ENCODE data around the gene C8B.

The C8B gene

DNA sequence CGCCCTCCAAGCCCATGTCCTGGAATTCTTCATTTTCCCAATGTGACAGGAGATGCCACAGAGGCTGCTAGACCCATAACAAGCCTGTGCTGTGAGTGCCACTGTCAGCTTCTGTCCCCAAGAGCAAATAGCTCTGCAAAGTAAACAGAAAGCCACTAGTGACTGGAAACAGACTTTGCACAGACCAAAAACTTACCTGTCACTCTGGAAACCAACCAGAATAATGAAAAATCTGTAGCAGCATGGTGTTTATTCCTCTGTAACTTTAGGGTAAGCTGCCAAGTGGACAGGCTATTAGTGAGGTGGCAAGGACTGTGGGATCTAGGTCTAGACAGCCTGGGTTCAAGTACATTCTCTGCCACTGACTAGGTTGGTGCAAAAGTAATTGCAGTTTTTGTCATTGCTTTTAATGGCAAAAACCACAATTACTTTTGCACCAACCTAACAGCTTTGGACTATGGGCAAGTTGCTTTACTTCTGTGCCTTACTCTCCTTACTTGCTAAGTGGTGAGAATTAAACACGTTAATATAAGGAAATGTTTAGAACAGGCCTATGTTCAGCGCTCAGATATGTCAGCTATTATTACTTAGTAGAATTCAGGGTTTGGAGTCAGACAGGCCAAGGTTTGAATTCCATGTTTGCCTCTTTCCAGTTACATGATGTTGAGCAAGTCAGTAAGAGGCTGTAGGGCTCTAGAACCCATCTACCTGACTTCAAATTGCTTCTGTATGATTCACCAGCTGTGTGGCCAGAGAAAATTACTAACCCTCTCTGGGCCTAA, at the start of gene C8B:
C8B (minus strand) TSS at position 100 of the 782 bp plus-strand sequence; CDS start at position 33, 67 bp downstream.
- DNase-seq: no peak

DNA sequence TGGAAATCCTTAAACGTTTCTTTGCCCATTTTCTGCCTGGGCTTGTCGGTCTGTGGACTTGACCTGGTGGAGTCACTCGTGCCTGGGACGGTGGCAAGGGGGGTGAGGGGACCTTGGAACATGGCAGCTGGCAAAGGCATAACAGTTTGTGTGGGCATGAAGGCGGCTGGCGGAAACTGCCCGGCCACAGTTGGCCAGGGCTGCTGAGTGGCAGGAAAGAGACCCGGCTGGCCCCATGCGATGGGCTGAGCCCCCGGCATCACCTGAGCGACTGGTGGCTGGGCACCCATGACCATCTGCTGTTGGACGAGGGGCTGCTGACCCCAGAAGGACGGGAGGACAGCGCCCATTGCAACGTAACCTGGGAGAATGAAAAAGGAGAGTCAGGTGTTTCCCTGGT, 49.3 kb upstream of the C8B start:
- no peak for DNase-seq

DNA sequence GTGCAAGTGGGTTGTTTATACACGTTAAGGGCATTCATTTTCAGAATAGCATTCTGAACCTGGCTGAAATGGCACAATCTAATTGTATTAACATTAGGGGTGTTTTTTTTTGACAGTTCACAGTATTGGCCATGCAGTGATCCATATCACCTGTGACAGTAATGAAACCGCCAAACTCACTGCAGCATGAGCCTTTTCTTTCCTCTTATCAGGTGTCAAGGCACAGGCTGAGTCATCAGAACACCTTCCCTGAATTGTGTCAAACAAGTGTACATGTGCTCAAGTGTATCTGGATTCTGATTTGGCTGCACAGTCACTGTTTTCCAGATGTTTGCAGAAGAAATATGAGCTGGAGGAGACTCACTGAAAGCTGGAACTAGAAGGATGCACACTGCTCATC, 47.7 kb upstream of the C8B start:
- no peak for DNase-seq

DNA sequence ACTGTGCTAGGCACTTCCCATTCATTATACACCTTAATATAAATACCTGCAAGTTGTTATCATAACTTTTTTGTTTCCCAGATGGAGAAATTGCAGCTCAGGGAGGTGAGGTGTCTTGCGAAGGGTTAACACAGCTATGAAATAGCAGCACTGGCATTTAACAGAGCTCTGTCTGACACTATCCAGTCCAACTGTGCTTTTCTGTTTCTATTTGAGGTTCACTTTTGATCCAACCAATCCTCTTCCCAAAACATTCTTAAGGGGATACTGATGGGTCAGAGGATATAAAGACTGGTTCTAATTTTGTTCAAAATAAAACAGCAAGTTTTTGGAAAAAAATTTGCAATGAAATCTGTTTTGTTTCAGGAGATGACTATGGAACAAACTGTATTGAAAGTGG, 46.5 kb upstream of the C8B start:
- DNase-seq: no peak

DNA sequence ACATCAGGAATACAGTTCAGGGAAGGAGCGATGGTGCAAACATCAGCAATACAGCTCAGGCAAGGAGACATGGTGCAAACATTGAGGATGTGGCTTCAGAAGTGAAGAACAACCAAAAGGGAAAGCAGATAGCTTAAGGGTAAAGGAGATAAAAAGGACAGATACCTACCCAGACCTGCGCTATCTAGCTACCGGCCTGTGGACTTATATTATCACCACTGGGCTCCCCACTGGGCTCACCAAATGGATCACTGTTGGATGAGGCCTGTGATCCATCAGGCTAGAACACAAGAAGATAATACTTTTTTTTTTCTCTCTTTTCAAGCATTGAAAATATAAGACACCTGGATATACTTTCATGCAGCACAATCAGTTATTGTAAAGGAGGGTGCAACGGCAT, 44.7 kb upstream of the C8B start:
- DNase-seq: no peak

DNA sequence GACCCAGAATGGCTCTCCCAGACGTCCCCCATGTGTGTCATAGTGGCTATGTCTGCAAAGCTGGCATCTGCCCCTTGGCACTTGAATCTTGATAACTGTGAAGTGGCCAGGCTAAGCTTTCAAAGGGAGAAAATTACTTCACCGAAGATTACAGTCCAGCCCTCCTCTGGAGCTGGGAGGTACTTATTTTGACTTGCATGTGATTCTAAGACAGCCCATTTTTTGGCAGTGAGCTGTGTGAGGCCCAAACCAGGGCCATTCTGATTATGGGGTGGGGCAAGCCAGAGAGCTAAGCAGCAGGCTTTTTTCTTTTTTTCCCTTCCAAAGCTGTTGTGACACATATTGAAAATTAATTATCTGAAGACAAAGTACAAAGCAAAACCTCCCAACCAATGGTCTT, 42.1 kb upstream of the C8B start:
- no peak for DNase-seq

DNA sequence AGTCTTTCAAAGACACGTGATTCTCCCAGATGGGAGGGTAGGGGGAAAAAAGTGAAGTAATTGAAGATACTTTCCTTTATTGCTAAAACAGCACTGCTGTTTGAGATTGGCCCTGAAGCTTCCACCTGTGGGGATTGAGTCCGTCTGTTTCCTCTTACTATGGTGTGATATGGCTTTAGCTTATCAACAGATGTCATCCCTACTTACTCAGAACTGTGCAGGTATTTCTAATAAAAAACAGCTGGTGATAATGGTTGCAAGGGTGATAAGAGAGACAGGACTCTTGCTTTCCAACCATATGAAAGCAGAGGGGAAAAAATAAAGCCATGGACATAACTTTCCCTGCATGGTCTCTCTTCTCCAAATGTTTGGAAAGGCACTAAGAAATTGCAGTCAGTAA, 41.7 kb upstream of the C8B start:
- DNase-seq: no peak

DNA sequence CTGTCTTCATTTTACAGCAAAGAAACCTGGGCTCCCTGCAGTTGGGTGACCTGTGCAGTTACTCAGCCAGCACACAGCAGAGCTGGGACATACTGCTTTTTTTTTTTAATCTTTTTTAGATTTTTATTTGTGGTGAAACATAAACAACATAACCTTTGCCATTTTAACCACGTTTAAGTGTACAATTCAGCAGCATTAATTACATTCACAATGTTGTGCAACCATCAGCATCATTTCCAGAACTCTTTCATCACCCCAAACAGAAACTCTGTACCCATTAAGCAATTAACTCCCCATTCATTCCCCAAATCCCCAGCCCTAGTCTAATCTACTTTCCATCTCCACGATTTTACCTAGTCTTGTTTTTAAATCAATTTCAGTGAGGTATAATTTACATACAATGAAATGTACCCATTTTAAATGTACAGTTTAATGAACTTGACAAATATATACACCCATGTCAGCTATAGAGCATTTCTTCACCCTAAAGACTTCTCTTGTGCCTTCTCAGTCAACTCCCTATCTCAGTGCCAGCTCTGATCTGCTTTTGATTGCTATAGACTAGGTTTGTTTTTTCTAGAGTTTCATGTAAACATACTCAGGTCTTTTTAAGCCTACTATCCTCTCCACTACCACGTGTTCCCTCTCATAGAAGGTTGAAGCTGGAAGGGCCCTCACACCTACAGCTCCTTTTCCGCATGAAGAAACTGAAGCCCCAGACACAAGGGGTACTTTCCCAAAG, 37.8 kb upstream of the C8B start:
- DNase-seq: no peak

DNA sequence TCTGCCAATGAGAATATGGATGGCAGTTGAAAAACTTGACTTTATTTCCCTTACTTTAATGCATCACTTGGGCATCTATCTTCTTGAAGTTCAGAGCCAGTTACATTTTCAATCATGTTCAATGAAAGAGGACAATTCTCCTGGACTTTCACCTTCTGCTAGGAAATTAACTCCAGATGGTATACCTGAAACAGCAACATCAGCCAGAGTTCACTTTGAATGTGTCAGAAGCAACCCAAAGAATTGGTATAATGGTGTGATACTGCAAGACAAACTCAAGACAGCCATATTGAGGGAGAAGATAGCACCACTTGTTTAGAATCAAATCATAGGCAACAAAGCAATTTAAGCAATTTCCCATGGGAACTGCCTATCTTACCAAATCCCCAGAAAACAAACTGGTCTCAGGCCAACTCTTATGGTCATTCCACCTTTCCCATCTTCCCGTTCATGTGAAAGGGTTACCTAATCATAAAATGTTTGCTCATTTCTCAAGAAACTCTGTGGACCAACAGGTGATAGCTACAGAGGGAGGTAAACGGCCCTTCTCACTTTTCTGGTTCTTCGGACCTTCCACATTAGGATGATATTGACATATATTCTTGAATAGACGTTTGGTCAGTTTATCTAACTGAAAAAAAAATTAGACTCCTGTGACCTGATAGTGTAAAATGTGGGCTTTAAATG, 29.7 kb upstream of the C8B start:
- no peak for DNase-seq

DNA sequence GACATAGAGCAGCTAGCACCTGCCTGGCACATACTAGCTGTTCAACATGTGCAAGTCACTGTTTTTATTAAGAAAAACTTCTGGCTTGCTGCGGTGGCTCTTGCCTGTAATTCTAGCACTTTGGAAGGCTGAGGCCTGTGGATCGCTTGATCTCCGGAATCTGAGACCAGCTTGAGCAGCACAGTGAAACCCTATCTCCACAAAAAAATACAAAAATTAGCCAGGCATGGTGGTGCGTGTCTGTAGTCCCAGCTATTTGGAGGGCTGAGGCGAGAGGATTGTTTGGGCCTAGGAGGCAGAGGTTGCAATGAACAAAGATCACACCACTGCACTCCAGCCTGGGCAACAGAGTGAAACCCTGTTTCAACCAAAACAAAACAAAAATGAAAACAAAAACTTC, 27.7 kb upstream of the C8B start:
- no peak for DNase-seq

DNA sequence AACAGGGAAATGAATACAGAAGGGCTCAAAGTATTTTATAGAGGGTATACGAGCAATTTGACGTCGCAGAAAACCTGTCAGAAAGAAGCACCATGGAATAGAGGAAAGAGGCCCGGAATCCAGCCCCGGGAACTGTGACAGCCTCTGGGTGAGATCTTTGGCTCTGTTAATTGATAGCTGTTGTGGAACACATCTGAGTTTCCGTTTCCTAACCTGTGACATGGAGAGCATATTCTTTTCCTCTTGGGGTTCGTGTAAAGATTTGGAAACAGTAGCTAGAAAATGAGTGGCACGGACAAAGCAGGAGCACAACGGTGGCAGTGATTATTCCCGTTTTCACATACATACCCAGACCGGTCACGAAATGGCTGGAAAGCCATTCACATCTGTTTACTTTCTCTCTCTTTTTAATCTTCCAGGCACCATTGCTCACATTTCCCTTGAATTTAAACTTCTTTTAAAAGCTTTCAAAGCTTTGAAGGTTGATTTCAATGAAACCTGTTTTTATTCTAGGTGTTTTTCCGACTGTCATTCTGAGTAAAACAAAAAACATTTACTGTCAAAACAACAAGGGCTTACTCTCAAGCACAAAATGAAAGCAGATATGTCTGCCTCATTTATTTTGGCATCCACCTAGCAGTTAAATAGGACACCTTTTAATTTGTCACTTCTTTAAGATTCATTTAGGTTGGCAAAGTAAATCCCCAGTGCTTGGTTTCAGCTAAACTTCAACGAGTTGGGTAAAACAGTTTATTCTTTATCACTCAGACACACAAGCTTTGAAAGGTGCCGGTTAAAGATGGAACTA, 26.7 kb upstream of the C8B start:
- no peak for DNase-seq

DNA sequence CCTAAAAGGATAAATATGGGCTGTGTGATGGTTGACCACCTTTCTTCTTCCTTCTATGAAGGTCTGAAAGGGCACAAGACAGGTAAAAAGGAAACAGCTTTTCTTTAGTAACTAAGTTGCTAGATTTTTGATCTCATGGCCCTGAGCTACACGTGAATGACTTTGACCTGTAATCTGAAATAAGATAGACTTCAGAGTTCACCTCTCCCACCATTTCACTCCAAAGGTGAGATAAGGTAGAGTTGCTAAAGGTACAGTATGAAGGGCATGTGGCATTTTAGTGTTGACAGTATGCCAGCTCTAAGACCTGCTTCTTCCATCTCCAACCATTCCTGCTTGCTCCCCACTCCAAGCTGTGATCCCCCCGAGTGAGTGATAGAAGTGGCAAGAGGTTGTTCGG, 25.8 kb upstream of the C8B start:
- no peak for DNase-seq

DNA sequence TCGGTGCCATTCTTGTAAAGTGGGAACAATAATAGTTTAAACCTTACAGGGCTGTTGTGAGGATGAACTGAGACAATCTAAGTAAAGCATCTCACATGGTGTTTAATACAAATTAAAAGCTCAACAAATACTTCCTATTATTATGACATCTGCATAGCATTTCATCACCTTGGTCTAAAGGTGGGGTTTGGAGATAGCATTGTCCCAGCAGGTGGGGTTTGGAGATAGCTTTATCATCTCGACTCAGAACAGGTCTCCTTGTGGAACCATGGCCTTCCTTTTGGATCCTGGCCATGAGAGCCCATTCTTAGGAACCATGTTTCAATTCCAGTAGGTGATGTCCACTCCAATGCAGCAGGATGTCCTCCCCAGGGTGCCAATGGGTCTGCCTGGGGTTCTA, 20.6 kb upstream of the C8B start:
- no peak for DNase-seq

DNA sequence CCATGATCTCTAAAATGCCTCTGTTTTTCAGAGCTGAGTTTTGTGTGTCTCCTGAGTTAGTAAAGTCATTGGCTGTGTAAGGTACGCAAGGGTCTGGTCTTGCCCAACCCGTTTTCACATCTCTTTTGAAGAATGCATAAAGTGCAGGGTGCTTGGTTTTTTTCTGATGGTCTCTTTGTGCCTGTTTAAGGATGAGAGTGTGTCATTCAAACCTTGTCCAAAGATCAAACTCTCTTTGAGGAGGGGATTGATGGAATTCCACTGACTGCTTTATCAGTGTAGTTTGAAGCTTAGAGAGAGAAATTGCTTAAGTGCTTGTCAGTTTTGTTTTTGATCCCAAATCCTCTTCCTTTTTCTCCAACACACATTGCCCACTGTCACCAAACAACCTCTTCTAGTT, 20.0 kb upstream of the C8B start:
- no peak for DNase-seq

DNA sequence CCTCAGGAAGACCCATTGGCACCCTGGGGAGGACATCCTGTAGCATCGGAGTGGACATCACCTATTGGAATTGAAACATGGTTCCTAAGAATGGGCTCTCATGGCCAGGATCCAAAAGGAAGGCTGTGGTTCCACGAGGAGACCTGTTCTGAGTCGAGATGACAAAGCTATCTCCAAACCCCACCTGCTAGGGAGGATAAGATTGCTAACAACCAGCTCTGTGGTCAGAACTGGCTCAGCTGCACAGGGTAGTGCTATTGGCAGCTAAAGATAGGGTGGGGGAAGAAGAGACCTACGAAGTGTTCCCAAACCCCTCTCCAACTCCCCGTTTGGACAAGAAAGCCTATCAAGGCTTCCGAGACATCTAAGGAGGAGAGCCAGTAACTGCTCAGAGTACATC, 17.7 kb upstream of the C8B start:
- DNase-seq: no peak

DNA sequence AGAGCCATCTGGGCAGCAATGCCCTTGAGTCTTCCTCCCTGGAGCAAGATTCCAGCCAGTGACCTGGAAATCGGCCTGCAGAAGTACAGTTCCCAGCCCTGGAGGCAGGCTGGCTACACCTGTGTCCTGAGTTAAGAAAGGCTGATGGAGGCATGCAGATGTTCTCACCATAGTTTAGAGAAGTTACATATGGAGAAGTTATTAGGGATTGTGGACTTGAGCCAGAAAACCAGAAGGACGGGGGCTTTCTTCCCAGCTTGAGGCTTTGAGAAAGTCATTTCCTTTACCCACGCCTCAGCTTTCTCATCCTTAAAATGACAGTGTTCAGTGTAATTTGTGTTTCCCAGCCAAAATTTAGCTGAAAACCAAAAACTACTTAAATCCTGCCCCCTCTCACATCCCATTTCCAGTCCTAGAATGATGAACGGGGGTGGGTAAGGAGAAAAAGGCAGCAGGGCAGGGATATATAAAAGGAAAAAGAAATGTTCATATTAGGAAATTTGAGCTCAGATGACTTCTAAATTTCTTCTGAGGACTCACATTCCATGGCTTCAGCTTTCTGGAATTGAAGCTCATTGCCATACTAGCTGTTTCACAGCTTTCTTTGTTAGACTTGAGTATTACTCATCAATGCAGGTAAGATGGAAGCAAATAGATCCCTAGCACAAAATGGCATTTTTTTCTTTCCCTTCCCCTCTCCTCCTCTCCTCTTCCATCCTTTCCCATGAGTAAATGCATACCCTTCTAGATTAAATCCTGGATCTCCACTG, 14.4 kb upstream of the C8B start:
- DNase-seq: no peak

DNA sequence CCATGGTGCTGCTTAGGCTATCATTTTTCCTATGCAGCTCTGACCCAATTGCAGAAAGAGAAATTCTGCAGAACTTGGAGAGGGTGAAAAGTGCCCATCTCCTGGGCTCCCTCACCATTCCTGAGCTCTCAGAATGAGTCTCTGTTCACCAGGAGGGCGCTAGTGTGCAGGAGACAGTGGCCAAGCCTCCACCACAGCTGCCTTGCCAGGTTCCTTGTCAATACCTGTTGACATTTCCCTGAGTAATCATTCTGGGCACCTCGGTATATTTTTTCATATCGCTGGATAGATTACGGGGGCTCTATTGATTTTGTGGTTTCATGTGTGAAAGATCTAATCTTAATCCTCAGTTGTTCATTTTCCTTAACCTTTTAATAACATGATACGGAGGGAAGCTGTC, 13.0 kb upstream of the C8B start:
- DNase-seq: no peak

DNA sequence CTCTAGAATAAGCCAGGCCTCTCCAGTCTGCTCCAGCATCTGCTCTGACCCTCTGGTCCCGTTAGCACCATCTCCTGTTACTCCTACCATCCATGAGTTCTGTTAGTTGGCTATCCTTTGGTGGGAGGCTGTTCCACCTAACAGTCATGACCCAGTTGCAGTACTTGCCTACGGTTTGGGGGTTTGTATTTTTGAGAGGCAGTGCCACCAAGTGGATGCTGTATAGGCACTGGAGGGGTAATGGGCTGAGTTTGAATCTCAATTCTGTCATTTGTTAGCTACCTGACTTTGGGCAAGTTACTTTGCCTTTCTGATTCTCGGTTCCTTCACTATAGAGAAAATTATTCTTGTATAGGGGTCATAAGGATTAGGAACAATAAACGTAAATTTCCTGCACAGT, 12.1 kb upstream of the C8B start:
- no peak for DNase-seq

DNA sequence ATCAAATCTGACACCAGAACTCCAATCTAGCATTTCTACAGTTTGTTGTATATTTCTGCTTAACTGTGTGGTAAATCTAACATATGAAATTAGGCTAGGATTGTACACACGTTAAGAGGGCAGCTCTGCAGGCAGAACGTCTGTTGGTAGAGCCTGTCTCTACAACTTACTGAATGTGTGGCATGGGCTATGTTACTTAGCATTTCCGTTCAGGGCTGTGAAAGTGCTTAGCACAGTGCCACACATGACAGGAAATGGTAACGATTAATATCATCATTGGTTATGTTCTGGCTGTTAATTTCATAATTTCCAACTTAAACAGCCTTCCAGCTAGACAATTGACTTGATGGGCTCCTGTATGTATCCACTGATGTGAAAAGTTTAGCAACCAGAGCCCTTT, 9.6 kb upstream of the C8B start:
- DNase-seq: no peak

DNA sequence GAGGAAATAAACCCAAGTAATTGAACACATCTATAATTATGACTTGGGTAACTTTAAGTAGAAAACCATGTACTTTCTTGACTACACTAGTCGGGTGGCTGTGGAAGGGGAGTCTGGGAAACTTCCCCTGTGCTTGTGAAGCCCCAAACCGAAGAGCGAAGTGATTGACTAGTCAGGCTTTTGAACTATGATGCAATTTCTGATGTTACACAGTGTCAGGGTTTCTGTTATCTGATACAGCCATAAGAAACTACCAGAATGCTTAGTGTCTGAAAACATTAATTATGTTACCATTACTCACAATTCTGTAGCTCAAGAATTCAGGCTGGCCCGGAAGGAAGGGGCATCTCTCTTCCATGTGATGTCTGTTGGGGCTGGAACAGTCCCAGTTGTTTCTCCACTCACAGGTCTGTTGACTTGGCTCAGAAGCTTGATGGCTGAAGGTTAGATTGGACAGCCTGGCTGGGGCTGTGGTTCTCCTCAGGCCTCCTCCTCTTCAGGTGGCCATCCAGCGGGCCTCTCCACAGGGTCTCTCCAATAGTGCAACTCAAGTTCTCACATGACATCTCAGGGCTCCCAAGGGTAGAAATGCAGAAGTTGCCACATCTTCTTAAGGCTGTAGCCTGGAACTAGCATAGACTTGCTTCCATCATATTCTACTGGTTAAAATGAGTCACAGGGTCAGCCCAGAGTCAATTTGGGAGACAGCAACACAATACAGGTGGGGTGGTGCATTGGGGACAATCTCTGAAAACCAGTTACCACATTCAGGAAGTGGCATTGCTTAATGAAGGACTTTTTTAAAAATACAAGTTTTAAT, 8.3 kb upstream of the C8B start:
- DNase-seq: peak; percentile 59

DNA sequence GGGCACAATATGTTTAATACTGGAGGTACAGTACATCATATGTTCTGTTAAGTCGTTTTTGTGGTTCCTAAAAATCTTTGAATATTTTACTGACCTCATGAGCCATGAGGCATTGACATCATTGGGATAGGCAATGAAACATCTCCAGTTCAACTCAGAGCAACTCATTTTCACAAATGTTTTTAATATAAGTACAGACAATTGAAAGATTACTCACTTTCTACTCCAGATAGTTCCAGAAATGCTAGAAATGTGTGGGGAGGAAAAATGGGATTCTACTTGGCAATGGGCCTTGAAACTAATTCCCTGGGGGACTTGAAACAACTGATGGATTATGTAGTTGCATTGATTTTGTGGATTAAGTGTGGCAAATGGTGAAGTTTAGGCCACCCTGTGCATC, 7.2 kb upstream of the C8B start:
- DNase-seq: no peak

DNA sequence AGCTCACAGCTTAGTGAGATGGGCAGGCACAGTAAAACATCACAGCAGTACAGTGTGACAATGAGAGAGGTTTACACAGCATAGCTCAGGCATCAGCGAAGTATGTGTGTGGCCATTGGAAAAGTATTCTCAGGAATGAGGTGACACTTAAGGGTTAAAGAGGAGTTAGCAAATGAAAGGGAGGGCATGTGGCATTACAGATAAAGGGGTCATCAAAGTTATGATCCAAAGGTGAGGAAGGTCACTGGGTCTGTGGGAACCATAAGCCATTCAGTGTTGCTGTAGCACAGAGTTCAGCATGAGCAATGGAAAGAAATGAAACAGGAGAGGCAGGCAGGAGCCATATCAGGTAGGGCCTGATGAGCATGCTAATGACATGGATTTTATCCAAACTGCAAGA, 4.5 kb upstream of the C8B start:
- no peak for DNase-seq

Data from suppressor macrophage treated with lipopolysaccharide for 4 hours (primary cell).